Activated CD8-positive, alpha-beta memory T cell treated with anti-CD3 and anti-CD28 coated beads for 48 hours (primary cell): ENCODE measurements around the gene INSYN1.
"Not testable (repeated sequence)": the region's sequence is repeated elsewhere in the genome, so short reads cannot be mapped to it uniquely, and the experiment has no call there.

ENCODE experiments used
- DNase-seq, 3 experiments: peaks; one replicate each; pipeline ENCODE4 v3.0.0-alpha.2; 2020; ENCODE audit warnings: low read depth in 2 of 3, low spot score in 2 of 3

Gene INSYN1

DNA sequence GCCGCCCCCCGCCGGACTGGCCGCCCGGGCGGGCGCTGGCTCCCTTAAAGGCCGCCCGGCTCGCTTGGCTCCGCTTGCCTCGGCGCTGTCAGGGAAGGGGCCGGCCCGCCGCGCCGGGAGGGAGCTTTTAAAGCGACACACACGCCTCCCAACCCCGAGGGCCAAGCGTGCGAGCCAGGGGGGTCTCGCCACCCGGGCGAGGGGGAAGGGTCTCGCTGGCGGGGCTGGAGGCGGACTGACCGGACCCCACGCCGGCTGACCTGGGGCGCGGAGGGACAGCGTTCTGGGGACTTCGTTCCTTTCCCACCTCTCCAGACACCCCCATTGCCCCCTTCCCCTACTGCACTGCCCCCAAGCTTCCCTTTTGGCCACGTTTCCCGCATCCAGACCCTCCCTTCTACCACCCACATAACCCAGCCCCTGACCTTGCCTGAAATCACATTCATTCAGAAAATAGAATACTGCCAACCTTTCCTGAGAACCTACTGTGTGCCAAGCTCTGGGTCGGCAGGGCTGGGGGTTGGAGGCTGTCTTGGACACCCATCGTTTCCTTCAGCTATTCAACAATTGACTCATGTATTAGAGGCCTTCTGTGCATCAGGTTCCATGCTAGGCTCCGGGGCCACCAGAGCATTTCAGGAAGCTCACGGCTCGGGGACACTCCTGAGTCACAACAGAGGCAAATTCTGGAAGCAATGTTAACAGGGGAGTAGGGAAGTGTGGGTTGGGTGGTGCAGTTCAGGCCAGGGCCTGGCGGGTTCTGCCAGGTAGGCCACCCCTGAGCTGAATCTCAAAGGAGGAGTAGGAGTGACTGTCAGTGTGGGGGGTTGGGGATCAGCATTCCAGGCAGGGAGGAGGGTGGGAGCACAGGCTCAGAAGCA is at the start of gene INSYN1:
TSS of gene INSYN1 (minus strand) at position 102 of the 881 bp plus-strand sequence. CDS start 2,221 bp downstream, outside the sequence.
- DNase-seq = no peak

- no peak for DNase-seq
Measured at GRCh38 chr15:73802431-73803041, 49.4 kb upstream of the INSYN1 start.

DNA sequence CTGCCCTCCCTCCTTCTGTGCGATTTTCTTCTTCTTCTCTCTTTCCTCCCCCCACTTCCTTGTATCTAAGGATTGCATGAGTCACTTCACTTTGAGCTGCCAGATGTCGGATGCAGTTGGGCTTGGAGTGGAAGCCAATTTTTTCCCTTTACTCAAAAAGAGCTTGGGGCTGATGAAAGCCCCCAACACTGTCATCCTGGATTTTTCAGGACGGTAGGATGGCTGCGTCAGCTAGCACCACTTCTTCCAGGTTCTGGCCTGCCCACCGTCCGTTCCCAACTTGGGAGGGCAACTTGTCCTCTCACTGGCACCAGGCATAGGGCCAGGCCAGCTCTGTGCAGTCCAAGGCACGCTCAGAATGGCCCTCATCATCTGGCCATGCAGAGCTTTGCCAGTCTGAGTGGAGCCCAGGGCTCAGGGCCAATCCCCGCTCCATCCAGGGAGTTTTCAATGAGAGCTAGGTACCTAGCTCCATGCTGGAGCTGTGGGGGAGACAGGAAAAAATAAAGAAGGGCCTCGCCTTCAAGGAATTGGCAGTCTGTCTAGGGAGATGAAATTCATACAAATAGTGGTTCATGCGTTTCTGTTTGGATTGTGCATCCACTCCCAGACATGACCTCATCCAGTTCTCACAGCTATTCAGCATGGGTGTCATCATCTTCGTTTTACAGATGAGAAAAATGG is 47.7 kb upstream of the INSYN1 start:
- no peak for DNase-seq

GRCh38 chr15:73799466-73799865 is 46.3 kb upstream of the INSYN1 start:
- DNase-seq = no peak

- no peak for DNase-seq
Measured at GRCh38 chr15:73797366-73798158, 44.4 kb upstream of the INSYN1 start.

DNA sequence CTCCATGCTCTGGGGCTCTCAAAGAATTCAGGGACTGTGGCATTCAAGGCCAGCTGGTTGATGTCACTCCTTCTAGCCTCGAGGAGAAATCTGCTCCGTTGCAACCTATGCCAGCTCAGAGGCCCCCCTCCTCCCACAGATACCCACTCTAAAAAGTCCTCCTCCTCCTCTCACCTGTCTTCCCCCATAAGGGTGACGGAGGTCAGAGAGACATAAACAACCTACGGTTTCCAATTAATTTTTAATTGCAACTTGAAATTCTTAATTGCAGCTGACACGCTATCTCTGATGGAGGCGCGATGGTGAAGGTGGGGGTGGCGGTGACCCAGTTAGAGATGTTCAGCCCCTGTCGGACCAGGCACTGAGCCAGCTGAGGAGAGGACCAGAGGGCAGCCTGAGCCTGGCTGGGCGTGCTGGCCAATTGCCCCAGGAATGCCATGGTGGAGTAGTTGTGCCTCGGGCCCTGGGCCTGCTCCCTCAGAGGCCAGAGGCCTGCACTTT is 43.2 kb upstream of the INSYN1 start:
- DNase-seq = no peak

GRCh38 chr15:73794443-73795133 is 41.4 kb upstream of the INSYN1 start:
- no peak for DNase-seq

DNA sequence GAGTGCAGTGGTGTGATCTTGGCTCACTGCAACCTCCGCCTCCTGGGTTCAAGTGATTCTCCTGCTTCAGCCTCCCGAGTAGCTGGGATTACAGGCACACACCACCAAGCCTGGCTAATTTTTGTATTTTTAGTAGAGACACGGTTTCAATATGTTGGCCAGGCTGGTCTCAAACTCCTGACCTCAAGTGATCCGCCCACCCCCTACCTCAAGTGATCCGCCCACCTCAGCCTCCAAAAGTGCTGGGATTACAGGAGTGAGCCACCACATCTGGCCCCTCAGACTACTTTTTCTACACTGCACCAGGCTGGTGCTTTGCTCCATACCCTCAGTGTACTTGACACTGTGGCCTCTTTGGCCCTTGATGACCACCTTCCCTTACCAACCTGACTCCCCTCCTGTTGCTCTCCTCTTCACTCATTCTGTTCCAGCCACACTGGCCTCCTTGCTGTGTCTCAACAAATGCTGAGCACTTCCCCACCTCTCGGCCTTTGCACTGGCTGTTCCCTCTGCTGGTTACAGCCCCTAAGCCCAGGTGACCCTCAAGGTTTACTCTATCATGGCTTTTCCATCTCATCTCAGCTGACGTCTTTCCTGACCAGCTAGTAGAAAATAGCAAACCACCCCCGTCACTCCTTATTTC is 39.9 kb upstream of the INSYN1 start:
- DNase-seq = not testable (repeated sequence)

DNA sequence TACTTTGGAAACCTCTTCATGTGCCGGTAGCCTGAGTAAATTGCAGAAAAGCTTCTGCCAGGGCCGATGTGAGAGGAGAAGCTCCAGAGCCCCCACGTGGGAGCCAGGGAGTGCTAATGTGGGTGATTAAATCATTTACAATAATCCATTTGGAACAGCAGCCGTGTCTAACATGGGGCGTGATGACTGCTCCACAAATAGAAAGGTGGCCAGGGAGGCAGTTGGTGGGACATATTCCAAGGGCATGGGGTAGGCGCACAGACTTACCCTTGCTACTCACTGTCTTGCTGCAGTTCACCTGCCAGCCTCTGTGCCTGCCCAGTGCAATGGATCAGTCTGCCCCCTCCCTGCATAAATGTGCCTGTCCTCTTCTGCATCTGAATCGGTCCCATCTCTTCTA is 39.3 kb upstream of the INSYN1 start:
- no peak for DNase-seq

DNA sequence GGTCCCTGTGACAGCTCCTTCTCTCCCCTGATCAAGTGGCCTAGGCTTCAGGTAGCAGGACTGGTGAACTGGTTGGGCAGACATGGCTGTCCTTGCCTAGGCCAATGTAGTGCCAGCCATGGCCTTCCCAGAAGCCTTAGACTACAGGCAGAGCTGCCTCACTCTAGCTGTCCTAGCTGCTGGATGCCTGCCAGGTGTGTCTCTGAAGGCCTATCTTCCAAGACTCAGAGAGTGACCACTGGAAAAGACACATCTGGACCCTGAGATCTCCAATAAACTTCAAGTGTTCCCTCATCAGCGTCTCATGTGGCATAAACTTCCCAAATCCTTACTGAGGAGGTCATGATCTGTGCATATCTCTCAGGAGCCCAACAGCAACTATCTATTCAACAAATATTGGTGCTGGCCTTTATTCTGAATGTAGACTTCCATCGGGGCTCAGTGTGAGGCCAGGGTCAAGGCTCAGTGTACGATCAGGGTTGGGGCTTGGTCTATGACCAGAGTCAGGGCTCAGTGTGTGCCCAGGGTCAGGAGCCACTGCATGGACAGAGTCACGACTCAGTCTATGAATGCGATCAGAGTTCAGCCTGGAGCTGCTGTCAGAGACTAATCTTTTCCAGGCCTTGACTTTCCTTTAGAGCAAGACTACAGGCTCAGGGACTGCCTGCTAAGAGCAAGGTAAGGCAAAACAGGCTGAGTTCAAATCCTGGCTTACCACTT is 36.5 kb upstream of the INSYN1 start:
- no peak for DNase-seq

- DNase-seq = no peak
Measured at GRCh38 chr15:73787621-73788020, 34.5 kb upstream of the INSYN1 start.

- DNase-seq = no peak
Measured at GRCh38 chr15:73786538-73786937, 33.4 kb upstream of the INSYN1 start.

GRCh38 chr15:73785256-73786014 is 32.3 kb upstream of the INSYN1 start:
- DNase-seq = not testable (repeated sequence)

DNA sequence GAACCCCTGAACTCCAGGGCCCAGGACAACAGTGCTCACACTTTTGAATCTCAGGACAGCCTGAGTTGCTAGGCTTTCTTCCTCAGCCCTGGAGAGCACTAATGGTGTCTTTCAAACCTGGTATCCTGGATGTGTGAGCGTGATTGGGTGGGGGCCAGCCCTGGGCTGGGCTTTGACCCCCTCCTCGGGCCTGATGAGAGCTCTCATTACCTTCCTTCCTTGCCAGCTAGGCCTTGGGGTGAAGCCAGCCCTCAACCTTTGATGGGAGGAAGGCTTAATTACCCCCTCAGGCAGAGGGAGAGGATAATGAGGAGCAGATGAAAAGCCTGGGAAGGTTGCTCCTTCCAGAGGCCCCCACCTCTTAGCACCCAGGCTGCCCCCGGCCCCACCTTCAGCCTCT is 31.1 kb upstream of the INSYN1 start:
- no peak for DNase-seq

- no peak for DNase-seq
Measured at GRCh38 chr15:73782344-73782959, 29.3 kb upstream of the INSYN1 start.

GRCh38 chr15:73781038-73781925 is 28.1 kb upstream of the INSYN1 start:
- no peak for DNase-seq

- no peak for DNase-seq
Measured at GRCh38 chr15:73779974-73780373, 26.8 kb upstream of the INSYN1 start.
